AG09319 (cell line): Measurements from ENCODE around the gene LMX1A.

Experiments
- DNase-seq: peaks from one replicate; pipeline ENCODE4 v3.0.0-alpha.2; 2010; ENCODE audit warnings: low read depth; ENCODE audit errors: extremely low read depth
- CTCF ChIP-seq: IDR thresholded peaks from 2 replicates; pipeline ENCODE4 v1.5.1; 2011; ENCODE audit warnings: low read depth, mild to moderate bottlenecking, inconsistent platforms, low read length, moderate library complexity

LMX1A gene

GRCh38 chr1:165381745-165382505 lies 25.4 kb upstream of the LMX1A start:
- no peak for TF ChIP-seq CTCF
- no peak for DNase-seq

GRCh38 chr1:165376811-165377311 lies 20.3 kb upstream of the LMX1A start:
- DNase-seq: no peak
- no peak for TF ChIP-seq CTCF

GRCh38 chr1:165376041-165376810 lies 19.7 kb upstream of the LMX1A start:
- DNase-seq: peak; percentile 75
- no peak for TF ChIP-seq CTCF

GRCh38 chr1:165375623-165376022 lies 19.1 kb upstream of the LMX1A start:
- TF ChIP-seq CTCF: no peak
- DNase-seq: no peak

- no peak for TF ChIP-seq CTCF
- DNase-seq: no peak
Observed at GRCh38 chr1:165371588-165372225, 15.2 kb upstream of the LMX1A start.

- DNase-seq: no peak
- peak; percentile 96 for TF ChIP-seq CTCF
Observed at GRCh38 chr1:165369255-165369848, 12.8 kb upstream of the LMX1A start.
